Heart right ventricle (tissue), 16 donors: ENCODE data around the gene PPFIA2. TPM values are rescaled to one million over a fixed set of nuclear protein-coding genes. Genes with fewer than 3 reads are reported as not detected.

Experiments used
- ATAC-seq, 8 donors: fragments of 200-7000 bp; cut with Tn5 transposase; one replicate each; pipeline ENCODE4 v1.9.1; 2020; ENCODE audit warnings: mild to moderate bottlenecking in 8 of 8, moderate library complexity in 8 of 8, moderate number of reproducible peaks in 1 of 8
- DNase-seq, 2 donors: peaks; one replicate each; pipeline ENCODE4 v3.0.0-alpha.2; 2020
- H3K27ac ChIP-seq, 10 donors: fragments of 200-600 bp; sonication (generic) in 2 of 10; one replicate each; pipeline versions ENCODE4 v1.5.0 to v1.8.0; 2020 to 2022; ENCODE audit warnings: mild to moderate bottlenecking in 3 of 10
- H3K27me3 ChIP-seq, 7 donors: fragments of 200-600 bp; one replicate each; pipeline ENCODE4 v1.8.0; 2021 to 2022; ENCODE audit warnings: mild to moderate bottlenecking in 2 of 7
- H3K36me3 ChIP-seq, 9 donors: fragments of 200-600 bp; sonication (generic) in 1 of 9; one replicate each; pipeline versions ENCODE4 v1.5.0 to v1.8.0; 2020 to 2022; ENCODE audit warnings: mild to moderate bottlenecking in 2 of 9
- H3K4me1 ChIP-seq, 9 donors: fragments of 200-600 bp; sonication (generic) in 1 of 9; one replicate each; pipeline versions ENCODE4 v1.5.0 to v1.8.0; 2020 to 2022; ENCODE audit warnings: mild to moderate bottlenecking in 4 of 9
- H3K4me3 ChIP-seq, 10 donors: fragments of 200-600 bp; sonication (generic) in 2 of 10; one replicate each; pipeline versions ENCODE4 v1.5.0 to v1.8.0; 2020 to 2022; ENCODE audit warnings: mild to moderate bottlenecking in 7 of 10, moderate library complexity in 2 of 10
- H3K9me3 ChIP-seq, 11 donors: fragments of 200-600 bp in 10 of 11; sonication (generic) in 2 of 11; one replicate each; pipeline versions ENCODE4 v1.5.0 to v1.8.0; 2013 to 2022; ENCODE audit warnings: mild to moderate bottlenecking in 2 of 11, control low read depth in 1 of 11, moderate library complexity in 1 of 11
- WGBS, 2 donors: extraction: QIAGEN DNeasy Blood & Tissue Kit; methylation state at CpG; one replicate each; pipeline ENCODE4 v1.1.7; 2013; ENCODE audit warnings: inconsistent platforms in 1 of 2; 5-methylcytosine and 5-hydroxymethylcytosine counted together
- intact Hi-C, 10 donors: fragments of 100-400 bp; cut with DNase I; formaldehyde crosslinking; loops; one replicate each; pipeline versions ENCODE4 v1.11.1 to v1.14.2; 2022
- polyA plus RNA-seq, 2 donors: library from polyadenylated mRNA; stranded (reverse); fragments of 200-250 nt; gene quantifications; one replicate each; pipeline ENCODE4 v1.2.3, GENCODE V29; 2013
- total RNA-seq, 10 donors: library from RNA; stranded (reverse); fragmentation: NEBNext Ultra II Directional in 3 of 10; extraction: Animal tissue kit (Norgen Biotek cat#: 25700) in 3 of 10; gene quantifications; one replicate each; pipeline versions ENCODE4 v1.2.1 to v1.2.4, GENCODE V29; 2021 to 2023
- TF ChIP-seq, protein P1 (sequence below), 9 donors: fragments of 200-600 bp; sonication (generic) in 2 of 9; IDR thresholded peaks; one replicate each; pipeline versions ENCODE4 v1.5.0 to v1.8.0; 2021 to 2022; ENCODE audit warnings: antibody characterized with exemption in 9 of 9, mild to moderate bottlenecking in 5 of 9, moderate library complexity in 1 of 9
- donor health status: Arrhythmogenic right ventricular cardiomyopathy.
- donor health status: ischemic (EF 13 %, LVEDD 7.1; RV severe dilation, severe dysfunction).
- donor health status: healthy with polysubstance abuse.
- donor health status: DM: no; HTN: yes; CAD: no.
- donor health status: DM: no; HTN: no; CAD: no.
- donor health status: ischemic (EF 25% LVEDD 6.9; RV normal size, moderate dysfunction).
- donor health status: ischemic (EF 25% LVEDD 5.7; RV mildly dilated, moderate dysfunction).
- donor health status: healthy.
- donor health status: DM: yes; HTN: yes; CAD: no.
- donor health status: Ischemic cardiomyopathy.
- donor health status: ischemic (EF 35%, LVEDD 5.7; RV mildly dilated, moderate dysfunction).
- donor health status: nonischemic (EF 11% LVEDD 7.7; RV severe dilation, severe dysfunction).
- donor health status: DM: yes; HTN: yes; CAD: no.
- donor health status: PGD.
- donor health status: ischemic (EF 29% LVEDD 5.4; RV normal size, mild dysfunction).
- donor health status: nonischemic (EF 23%, LVEDD 6.1; RV moderate dilation, normal function).

Gene PPFIA2
- total and polyA plus RNA-seq, 12 donors: 0.15 to 1.3 (median 0.52) TPM; not detected in 1

DNA sequence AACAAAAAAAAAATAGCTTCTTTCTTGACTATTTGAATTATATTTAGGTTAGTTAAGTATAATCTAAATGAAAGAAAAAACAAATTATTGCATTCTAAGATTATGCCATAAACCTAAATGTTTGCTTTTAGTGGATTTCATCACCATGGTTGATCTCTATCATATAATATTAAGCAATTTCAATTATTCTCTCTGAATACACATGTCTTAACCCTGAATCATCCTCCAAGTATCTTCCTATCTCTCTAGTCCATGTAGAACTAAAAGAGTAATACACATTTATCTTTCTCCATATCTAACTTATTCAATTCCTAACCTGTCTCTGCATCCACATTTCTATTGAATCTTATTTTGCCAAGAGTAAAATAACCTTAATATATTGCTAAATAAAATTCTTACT lies 59.6 kb downstream of the PPFIA2 start:
- TF ChIP-seq, protein P1, sequence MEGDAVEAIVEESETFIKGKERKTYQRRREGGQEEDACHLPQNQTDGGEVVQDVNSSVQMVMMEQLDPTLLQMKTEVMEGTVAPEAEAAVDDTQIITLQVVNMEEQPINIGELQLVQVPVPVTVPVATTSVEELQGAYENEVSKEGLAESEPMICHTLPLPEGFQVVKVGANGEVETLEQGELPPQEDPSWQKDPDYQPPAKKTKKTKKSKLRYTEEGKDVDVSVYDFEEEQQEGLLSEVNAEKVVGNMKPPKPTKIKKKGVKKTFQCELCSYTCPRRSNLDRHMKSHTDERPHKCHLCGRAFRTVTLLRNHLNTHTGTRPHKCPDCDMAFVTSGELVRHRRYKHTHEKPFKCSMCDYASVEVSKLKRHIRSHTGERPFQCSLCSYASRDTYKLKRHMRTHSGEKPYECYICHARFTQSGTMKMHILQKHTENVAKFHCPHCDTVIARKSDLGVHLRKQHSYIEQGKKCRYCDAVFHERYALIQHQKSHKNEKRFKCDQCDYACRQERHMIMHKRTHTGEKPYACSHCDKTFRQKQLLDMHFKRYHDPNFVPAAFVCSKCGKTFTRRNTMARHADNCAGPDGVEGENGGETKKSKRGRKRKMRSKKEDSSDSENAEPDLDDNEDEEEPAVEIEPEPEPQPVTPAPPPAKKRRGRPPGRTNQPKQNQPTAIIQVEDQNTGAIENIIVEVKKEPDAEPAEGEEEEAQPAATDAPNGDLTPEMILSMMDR (IDR thresholded peaks at IDR 0.05): no peak
- Histone ChIP-seq H3K36me3 (no peaks in the 10 kb centered on the region), H3K4me3 (no peak overlapping the region), H3K9me3 (no peaks in the 10 kb centered on the region), H3K4me1 (no peaks in the 10 kb centered on the region), H3K27me3 (no peaks in the 10 kb centered on the region), H3K27ac (no peak overlapping the region)
- intact Hi-C loops: no loop called here
- DNase-seq (no peak), ATAC-seq (no peak)

DNA sequence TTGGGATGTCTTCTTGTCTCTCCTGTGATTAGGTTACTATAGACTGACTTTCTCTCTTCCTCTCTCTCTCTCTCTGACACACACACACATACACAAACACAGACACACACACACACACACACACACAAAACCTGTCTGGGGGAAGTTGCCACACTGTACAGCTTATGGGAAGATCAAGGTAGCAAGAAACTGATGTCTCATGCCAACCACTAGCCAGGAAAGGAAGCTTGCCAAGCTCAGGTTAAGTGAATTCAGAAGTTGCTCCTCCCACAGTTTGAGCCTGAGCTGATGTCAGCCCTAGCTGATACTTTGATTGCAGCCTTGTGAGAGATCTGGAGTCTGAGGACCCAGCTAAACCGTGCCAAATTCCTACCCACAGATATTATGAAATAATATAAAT lies 67.1 kb downstream of the PPFIA2 start:
- Histone ChIP-seq H3K4me1 (no peaks in the 10 kb centered on the region), H3K27me3 (no peaks in the 10 kb centered on the region), H3K4me3 (no peak overlapping the region), H3K27ac (no peak overlapping the region), H3K9me3 (no peaks in the 10 kb centered on the region), H3K36me3 (no peaks in the 10 kb centered on the region)
- ATAC-seq: no peak
- TF ChIP-seq, protein P1 (IDR thresholded peaks at IDR 0.05): no peak
- 50 to 58% methylated on average over 1 of the region's 1 CpG for WGBS, 2 donors
- DNase-seq: no peak
- intact Hi-C loops: no loop called here

DNA sequence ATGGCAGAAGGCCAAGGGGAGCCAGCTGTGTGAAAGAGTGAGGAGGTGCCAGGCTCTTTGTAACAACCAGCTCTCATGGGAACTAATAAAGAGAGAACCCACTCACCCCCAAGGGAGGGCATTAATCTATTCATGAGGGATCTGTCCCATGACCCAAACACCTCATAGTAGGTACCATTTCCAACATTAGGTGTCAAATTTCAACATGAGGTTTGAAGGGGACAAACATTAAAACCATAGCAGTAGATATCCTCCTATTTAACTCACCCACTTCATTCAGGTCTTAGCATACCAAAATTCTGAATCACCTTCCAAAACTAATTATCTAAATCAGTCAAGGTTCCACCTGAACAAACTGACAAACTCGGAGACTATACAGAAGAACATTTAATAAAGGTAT lies 75.3 kb downstream of the PPFIA2 start:
- WGBS, 2 donors: 63 to 71% methylated on average over 1 of the region's 1 CpG
- DNase-seq: no peak
- H3K27me3 ChIP-seq: no peaks in the 10 kb centered on the region
- ATAC-seq: no peak
- H3K9me3 ChIP-seq: no peaks in the 10 kb centered on the region
- intact Hi-C loops: no loop called here
- H3K36me3 ChIP-seq: no peaks in the 10 kb centered on the region
- H3K4me1 ChIP-seq: no peaks in the 10 kb centered on the region
- no peak overlapping the region for H3K27ac ChIP-seq
- no peak overlapping the region for H3K4me3 ChIP-seq
- TF ChIP-seq, protein P1 (IDR thresholded peaks at IDR 0.05): no peak

DNA sequence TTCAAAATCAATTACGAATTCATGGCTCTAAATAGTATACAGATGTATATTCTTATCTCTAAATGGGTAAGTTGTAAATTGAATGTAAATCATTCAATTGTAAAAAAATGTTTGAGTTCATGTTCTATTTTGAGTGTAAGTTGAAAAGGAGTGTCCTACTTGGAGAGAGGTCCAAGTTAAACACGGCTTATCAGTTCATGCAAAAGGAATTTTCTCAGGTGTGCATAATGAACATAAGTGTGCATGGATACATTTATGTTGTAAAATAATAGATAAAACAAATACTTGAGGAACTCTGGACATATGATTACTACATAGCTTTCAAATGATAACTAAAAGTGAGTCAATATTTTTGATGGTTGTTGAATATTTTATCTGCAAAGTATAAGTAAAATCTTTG lies 79.5 kb downstream of the PPFIA2 start:
- ATAC-seq (no peak), DNase-seq (no peak)
- no peaks in the 10 kb centered on the region for H3K27me3 ChIP-seq
- H3K27ac ChIP-seq: no peak overlapping the region
- TF ChIP-seq, protein P1 (IDR thresholded peaks at IDR 0.05): no peak
- no peaks in the 10 kb centered on the region for H3K9me3 ChIP-seq
- intact Hi-C loops: no loop called here
- no peaks in the 10 kb centered on the region for H3K36me3 ChIP-seq
- 72 to 77% methylated on average over 2 of the region's 2 CpGs for WGBS, 2 donors
- H3K4me1 ChIP-seq: no peaks in the 10 kb centered on the region
- H3K4me3 ChIP-seq: no peak overlapping the region

DNA sequence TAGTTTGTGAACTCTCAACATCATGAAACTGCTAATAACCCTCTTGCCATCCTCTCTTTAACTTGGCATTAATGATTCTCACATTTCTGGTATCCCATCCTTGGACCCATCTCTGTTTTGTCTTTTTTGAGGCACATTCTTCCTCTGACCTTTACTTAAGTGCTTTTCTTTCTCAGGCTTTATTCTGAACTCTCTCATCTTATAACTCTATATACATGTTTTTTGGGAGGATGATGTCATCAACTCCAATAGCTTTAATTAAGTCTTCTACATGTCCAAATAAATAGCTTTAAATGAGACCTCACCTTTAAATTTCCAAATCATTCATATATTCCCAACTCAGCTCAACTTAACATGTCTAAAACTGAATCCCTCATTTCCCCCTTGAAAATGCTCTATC lies 88.4 kb downstream of the PPFIA2 start:
- H3K4me1 ChIP-seq: no peaks in the 10 kb centered on the region
- ATAC-seq (no peak), DNase-seq (no peak)

More for the DNA sequence above, 88.4 kb downstream of the PPFIA2 start:
- Histone ChIP-seq H3K36me3 (no peaks in the 10 kb centered on the region), H3K9me3 (no peaks in the 10 kb centered on the region), H3K27ac (no peak overlapping the region), H3K27me3 (no peaks in the 10 kb centered on the region), H3K4me3 (no peak overlapping the region)
- intact Hi-C loops: no loop called here
- TF ChIP-seq, protein P1 (IDR thresholded peaks at IDR 0.05): no peak
